Measurements from ENCODE around the gene LRPAP1. TPM values are rescaled to one million over a fixed set of nuclear protein-coding genes. Genes with fewer than 3 reads are reported as not detected.

LRPAP1 gene
- total RNA-seq, 1 experiment from 2014 or later, result 110 TPM

- no TSS peak for BruUV-seq (replicated peaks)
- TF ChIP-seq POLR2AphosphoS5 (IDR thresholded peaks at IDR 0.05; ENCODE audit: low read depth, low read length) (no peak), CTCF (IDR thresholded peaks at IDR 0.05) (no peak)
- in situ Hi-C loops (cut with HindIII; ENCODE audit: low pct_unique_long_range_greater_than_20kb, low sequenced_read_pairs), result no loop called here
- Histone ChIP-seq H3K27ac (ENCODE audit: low read length) (no peak overlapping the region), H3K27me3 (ENCODE audit: control insufficient read depth, insufficient read depth, low read length) (no peaks in the 10 kb centered on the region), H3K9me3 (ENCODE audit: control insufficient read depth, insufficient read depth, low read depth, low read length) (no peaks in the 10 kb centered on the region), H3K4me3 (ENCODE audit: low read depth in 2 of 2, low read length in 2 of 2) (no peak overlapping the region), H3K4me1 (ENCODE audit: control insufficient read depth, insufficient read depth, low read length) (no peaks in the 10 kb centered on the region), H3K36me3 (ENCODE audit: control insufficient read depth, insufficient read depth, low read length) (no peaks in the 10 kb centered on the region)
- DNase-seq (ENCODE audit: low read depth, low spot score) (no peak), ATAC-seq (no peak)
- CTCF ChIA-PET, result no interaction called here
- intact Hi-C loops (cut with micrococcal nuclease; ENCODE audit: unreplicated experiment), result no loop called here
- POLR2A ChIA-PET, result no interaction called here
Observed at GRCh38 chr4:3524349-3524748, 7.9 kb downstream of the LRPAP1 start.

- DNase-seq (ENCODE audit: low read depth, low spot score), result no peak
- H3K36me3 ChIP-seq (ENCODE audit: control insufficient read depth, insufficient read depth, low read length), result no peaks in the 10 kb centered on the region
- POLR2A ChIA-PET, result no interaction called here
- TF ChIP-seq POLR2AphosphoS5 (IDR thresholded peaks at IDR 0.05; ENCODE audit: low read depth, low read length), result no peak
- no peak for TF ChIP-seq SIN3A (IDR thresholded peaks at IDR 0.05; ENCODE audit: borderline replicate concordance, insufficient read depth, low read depth, low read length)
- no peak for TF ChIP-seq TCF7L2 (IDR thresholded peaks at IDR 0.05; ENCODE audit: low read depth, low read length)
- no peak for TF ChIP-seq CTCF (IDR thresholded peaks at IDR 0.05)
- TF ChIP-seq REST (IDR thresholded peaks at IDR 0.05; ENCODE audit: insufficient read depth in 1 of 2, low read depth in 2 of 2, low read length in 1 of 2), result no peak
- BruUV-seq (replicated peaks), result no TSS peak
- intact Hi-C loops (cut with micrococcal nuclease; ENCODE audit: unreplicated experiment), result no loop called here
- H3K4me1 ChIP-seq (ENCODE audit: control insufficient read depth, insufficient read depth, low read length), result no peaks in the 10 kb centered on the region
- CTCF ChIA-PET, result no interaction called here
- H3K9me3 ChIP-seq (ENCODE audit: control insufficient read depth, insufficient read depth, low read depth, low read length), result no peaks in the 10 kb centered on the region
- in situ Hi-C loops (cut with HindIII; ENCODE audit: low pct_unique_long_range_greater_than_20kb, low sequenced_read_pairs), result no loop called here
- no peak overlapping the region for H3K4me3 ChIP-seq (ENCODE audit: low read depth in 2 of 2, low read length in 2 of 2)
- no peaks in the 10 kb centered on the region for H3K27me3 ChIP-seq (ENCODE audit: control insufficient read depth, insufficient read depth, low read length)
- H3K27ac ChIP-seq (ENCODE audit: low read length), result no peak overlapping the region
- ATAC-seq, result no peak
Observed at GRCh38 chr4:3523628-3524221, 8.5 kb downstream of the LRPAP1 start.

Data from Panc1 (cell line).